Activated CD8-positive, alpha-beta T cell treated with anti-CD3 and anti-CD28 coated beads for 36 hours (primary cell): ENCODE results near the gene GDI2. TPM values are rescaled to one million over a fixed set of nuclear protein-coding genes. Genes with fewer than 3 reads are reported as not detected.
"Not testable (repeated sequence)": the region's sequence is repeated elsewhere in the genome, so short reads cannot be mapped to it uniquely, and the experiment has no call there.

ENCODE experiments used
- ATAC-seq: fragments of 200-7000 bp; cut with Tn5 transposase; one replicate; pipeline ENCODE4 v1.10.0; 2021; ENCODE audit warnings: mild to moderate bottlenecking, moderate library complexity
- CTCF ChIA-PET: fragments of 350-600 bp; sonication (Branson Sonifier 250); formaldehyde crosslinking; loops from one replicate; lab custom pipeline; 2021; ENCODE audit warnings: antibody characterized with exemption; lab: Charles Lee
- POLR2A ChIA-PET: fragments of 350-600 bp; sonication (Branson Sonifier 250); formaldehyde crosslinking; loops from one replicate; lab custom pipeline; 2021; ENCODE audit warnings: antibody characterized with exemption; lab: Charles Lee
- DNase-seq: peaks from one replicate; pipeline ENCODE4 v3.0.0-alpha.2; 2020
- H3K27ac Mint-ChIP-seq: one replicate; pipeline ENCODE4 v1.8.0; 2021; ENCODE audit warnings: mild to moderate bottlenecking, mixed read lengths
- H3K27me3 Mint-ChIP-seq: one replicate; pipeline ENCODE4 v1.8.0; 2021; ENCODE audit warnings: mixed read lengths
- H3K36me3 Mint-ChIP-seq: one replicate; pipeline ENCODE4 v1.8.0; 2021; ENCODE audit warnings: low read depth, mixed read lengths
- H3K4me1 Mint-ChIP-seq: one replicate; pipeline ENCODE4 v1.8.0; 2021; ENCODE audit warnings: low read depth, mixed read lengths
- H3K4me3 Mint-ChIP-seq: one replicate; pipeline ENCODE4 v1.8.0; 2021; ENCODE audit warnings: mild to moderate bottlenecking, moderate library complexity, mixed read lengths
- H3K9me3 Mint-ChIP-seq: one replicate; pipeline ENCODE4 v1.8.0; 2021; ENCODE audit warnings: mixed read lengths
- intact Hi-C: fragments of 100-400 bp; cut with micrococcal nuclease; formaldehyde crosslinking; loops from one replicate; pipeline ENCODE4 v1.10.0; 2022
- total RNA-seq, 2 experiments: library from RNA; stranded (reverse); gene quantifications; one replicate each; pipeline ENCODE4 v1.2.3, GENCODE V29; 2021
- TF ChIP-seq, protein P1 (sequence below): fragments of 200-600 bp; IDR thresholded peaks from one replicate; pipeline ENCODE4 v1.8.0; 2022; ENCODE audit warnings: antibody characterized with exemption, mild to moderate bottlenecking

The GDI2 gene
- total RNA-seq, 2 experiments from 2014 or later = 288 to 291 TPM

DNA sequence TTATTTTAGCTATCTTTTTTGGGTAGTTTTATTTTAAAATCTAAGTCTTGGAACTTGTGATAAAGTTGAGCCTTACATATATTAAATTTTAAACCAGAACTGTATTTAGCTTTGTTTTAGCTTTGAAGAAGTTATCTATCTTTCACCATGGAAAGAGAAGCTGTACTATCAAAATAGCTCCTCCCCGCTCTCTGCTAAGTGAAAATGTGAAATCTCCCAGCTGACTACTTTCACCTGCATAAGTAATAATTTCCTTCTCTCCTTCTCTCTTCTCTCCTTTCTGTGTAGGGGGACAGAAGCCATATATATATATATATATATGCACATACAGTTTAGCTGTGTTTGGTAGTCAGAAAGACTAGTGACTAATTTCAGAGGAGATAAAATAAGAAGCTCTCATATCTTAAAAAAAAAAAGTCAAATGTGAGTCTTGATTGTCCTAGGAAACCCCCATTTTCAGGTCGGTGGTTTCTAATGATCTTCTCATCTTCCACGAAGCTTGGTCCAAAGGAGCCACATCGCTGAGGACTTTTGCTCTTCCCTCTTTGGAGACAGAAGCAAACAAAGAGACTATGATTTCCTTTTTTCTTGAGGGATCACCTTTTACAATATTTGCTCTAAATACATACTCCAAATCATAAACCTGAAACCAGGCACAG lies 30.6 kb upstream of the GDI2 start:
- intact Hi-C loops = no loop called here
- ATAC-seq (peak; percentile 66), DNase-seq (no peak)
- H3K9me3 Mint-ChIP-seq = no peaks in the 10 kb centered on the region
- H3K27me3 Mint-ChIP-seq = peaks cover 2% of the 10 kb centered on the region
- no peaks in the 10 kb centered on the region for H3K36me3 Mint-ChIP-seq
- H3K4me3 Mint-ChIP-seq = no peak overlapping the region
- TF ChIP-seq, protein P1, sequence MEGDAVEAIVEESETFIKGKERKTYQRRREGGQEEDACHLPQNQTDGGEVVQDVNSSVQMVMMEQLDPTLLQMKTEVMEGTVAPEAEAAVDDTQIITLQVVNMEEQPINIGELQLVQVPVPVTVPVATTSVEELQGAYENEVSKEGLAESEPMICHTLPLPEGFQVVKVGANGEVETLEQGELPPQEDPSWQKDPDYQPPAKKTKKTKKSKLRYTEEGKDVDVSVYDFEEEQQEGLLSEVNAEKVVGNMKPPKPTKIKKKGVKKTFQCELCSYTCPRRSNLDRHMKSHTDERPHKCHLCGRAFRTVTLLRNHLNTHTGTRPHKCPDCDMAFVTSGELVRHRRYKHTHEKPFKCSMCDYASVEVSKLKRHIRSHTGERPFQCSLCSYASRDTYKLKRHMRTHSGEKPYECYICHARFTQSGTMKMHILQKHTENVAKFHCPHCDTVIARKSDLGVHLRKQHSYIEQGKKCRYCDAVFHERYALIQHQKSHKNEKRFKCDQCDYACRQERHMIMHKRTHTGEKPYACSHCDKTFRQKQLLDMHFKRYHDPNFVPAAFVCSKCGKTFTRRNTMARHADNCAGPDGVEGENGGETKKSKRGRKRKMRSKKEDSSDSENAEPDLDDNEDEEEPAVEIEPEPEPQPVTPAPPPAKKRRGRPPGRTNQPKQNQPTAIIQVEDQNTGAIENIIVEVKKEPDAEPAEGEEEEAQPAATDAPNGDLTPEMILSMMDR = no peak
- H3K27ac Mint-ChIP-seq = peak overlapping the region; percentile 73
- POLR2A ChIA-PET = interaction anchor here (0.7 to 2.5 kb wide), 4 partner anchors 9 to 30 kb away, joined by 3 to 18 read pairs (median 6); partner anchors contain the start of gene GDI2
- CTCF ChIA-PET = interaction anchor here (0.7 to 1.6 kb wide), 7 partner anchors 9 to 33 kb away, joined by 3 to 6 read pairs (median 3); no protein-coding TSS in a partner anchor
- peaks cover 28% of the 10 kb centered on the region for H3K4me1 Mint-ChIP-seq

GRCh38 chr10:5841965-5842364 lies 28.7 kb upstream of the GDI2 start:
- DNase-seq = no peak
- intact Hi-C loops = no loop called here
- Mint-ChIP-seq H3K4me1 (peaks cover 28% of the 10 kb centered on the region), H3K36me3 (no peaks in the 10 kb centered on the region), H3K27ac (no peak overlapping the region), H3K9me3 (no peaks in the 10 kb centered on the region), H3K27me3 (peaks cover 4% of the 10 kb centered on the region), H3K4me3 (no peak overlapping the region)
- POLR2A ChIA-PET = interaction anchor here (0.6 to 1.1 kb wide), 2 partner anchors 12 to 543 kb away, joined by 3 read pairs; no protein-coding TSS in a partner anchor
- ATAC-seq = no peak
- TF ChIP-seq, protein P1 = no peak
- CTCF ChIA-PET = no interaction called here

DNA sequence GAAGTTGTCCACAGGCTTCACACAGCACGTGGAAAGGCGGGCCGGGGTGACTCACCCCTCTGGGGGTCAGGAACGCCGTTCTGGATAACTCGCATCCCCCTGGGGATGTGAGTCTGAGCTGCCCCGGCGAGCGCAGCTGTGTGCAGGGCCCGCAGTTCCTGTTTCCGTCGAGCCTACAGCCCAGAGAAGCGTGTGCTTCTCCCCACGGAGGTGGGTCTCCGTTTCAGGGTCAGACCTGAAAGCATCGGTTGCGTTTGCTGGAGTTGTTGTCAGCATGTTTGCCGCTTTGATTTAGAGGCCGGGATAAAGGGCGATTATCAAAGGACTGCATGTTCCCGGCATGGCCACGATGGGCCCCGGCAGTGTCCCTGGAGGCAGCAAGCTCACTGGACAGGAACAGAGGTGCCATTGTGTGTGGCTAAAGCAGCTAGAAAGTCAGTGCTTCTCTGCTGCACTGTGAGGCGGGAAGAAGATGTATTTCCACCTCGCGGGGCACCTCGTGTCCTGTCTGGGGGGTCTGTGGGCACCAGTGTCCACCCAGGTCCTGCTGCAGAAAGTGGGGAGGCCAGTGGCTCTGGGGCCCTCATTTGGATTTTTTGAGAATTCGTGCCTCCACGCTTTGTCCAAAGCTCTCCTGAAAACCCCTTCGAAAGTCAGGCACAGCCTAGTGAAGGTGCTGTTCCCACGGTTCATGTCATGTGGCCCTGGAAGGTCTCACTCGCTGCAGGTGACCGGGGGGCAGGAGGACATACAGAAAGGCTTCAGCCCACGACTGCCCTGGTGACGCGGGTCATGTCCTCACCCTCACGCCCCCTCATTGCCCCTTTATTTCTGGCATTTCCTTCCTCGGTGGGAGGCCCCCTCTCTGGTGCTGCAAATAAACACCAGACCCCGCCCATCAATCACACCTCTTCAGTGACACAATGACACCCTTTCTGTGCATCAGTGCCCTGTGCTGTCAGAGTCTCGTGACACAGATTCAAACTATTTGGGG lies 27.4 kb upstream of the GDI2 start:
- Mint-ChIP-seq H3K9me3 (no peaks in the 10 kb centered on the region), H3K4me1 (peaks cover 19% of the 10 kb centered on the region), H3K27me3 (peaks cover 4% of the 10 kb centered on the region), H3K36me3 (no peaks in the 10 kb centered on the region), H3K4me3 (no peak overlapping the region), H3K27ac (no peak overlapping the region)
- POLR2A ChIA-PET = no interaction called here
- no peak for ATAC-seq
- DNase-seq = no peak
- CTCF ChIA-PET = interaction anchor here (0.8 kb wide), 1 partner anchor 10 kb away, joined by 3 read pairs; no protein-coding TSS in a partner anchor
- intact Hi-C loops = no loop called here
- TF ChIP-seq, protein P1 = no peak

DNA sequence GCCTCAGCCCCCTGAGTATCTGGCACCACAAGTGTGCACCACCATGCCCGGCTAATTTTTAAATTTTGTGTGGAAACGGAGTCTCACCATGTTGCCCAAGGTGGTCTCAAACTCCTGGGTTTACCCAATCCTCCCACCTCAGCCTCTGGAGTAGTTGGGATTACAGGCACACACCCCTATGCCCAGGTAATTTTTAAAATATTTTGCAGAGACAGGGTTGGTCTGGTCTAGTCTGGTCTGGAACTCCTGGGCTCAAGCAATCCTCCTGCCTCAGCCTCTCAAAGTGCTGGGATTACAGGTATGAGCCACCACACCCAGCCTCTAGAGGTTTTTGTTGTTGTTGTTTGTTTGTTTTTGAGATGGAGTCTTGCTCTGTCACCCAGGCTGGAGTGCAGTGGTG lies 22.9 kb upstream of the GDI2 start:
- DNase-seq, H3K9me3 Mint-ChIP-seq, intact Hi-C loops, POLR2A ChIA-PET, ATAC-seq, H3K4me1 Mint-ChIP-seq, CTCF ChIA-PET, H3K27ac Mint-ChIP-seq, H3K36me3 Mint-ChIP-seq, H3K4me3 Mint-ChIP-seq, H3K27me3 Mint-ChIP-seq: not testable (repeated sequence)

DNA sequence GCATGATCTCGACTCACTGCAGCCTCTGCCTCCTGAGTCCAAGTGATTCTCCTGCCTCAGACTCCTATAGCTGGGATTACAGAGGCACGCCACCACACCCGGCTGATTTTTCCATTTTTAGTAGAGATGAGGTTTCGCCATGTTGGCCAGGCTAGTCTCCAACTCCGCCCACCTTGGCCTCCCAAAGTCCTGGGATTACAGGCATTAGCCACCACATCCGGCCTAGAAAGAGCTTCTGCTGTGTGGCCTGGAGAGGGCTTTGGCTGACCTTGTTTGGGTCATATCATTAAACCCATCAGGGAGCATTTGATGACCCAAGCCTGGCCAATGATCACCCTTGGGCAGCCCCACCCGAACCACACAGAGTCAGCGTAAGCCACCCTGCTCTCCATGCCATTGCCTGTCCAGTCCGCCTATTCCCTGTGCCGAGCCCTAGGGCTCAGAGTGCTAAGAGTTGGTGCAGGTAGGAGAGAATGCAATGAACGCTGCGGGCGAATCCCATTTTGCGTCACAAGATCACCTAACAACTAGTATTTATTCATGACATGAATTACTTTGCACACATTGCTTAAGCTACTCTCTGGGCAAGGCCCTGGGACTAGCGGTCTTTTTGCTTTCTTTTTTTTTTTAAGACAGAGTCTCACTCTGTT lies 22.3 kb upstream of the GDI2 start:
- intact Hi-C loops = no loop called here
- no peak overlapping the region for H3K4me3 Mint-ChIP-seq
- no peak for ATAC-seq
- CTCF ChIA-PET = no interaction called here
- no peaks in the 10 kb centered on the region for H3K9me3 Mint-ChIP-seq
- H3K4me1 Mint-ChIP-seq = no peaks in the 10 kb centered on the region
- DNase-seq = no peak
- POLR2A ChIA-PET = interaction anchor here (0.6 kb wide), 1 partner anchor 70 kb away, joined by 3 read pairs; no protein-coding TSS in a partner anchor
- H3K27ac Mint-ChIP-seq = no peak overlapping the region
- H3K27me3 Mint-ChIP-seq = peaks cover 4% of the 10 kb centered on the region
- TF ChIP-seq, protein P1 = no peak
- no peaks in the 10 kb centered on the region for H3K36me3 Mint-ChIP-seq
